ENCODE measurements around the gene GPR39.

GRCh38 chr2:132381376-132381775 lies 35.2 kb upstream of the GPR39 start:
- TF ChIP-seq CTCF (IDR thresholded peaks at IDR 0.05) = no peak
- no peak for TF ChIP-seq POLR2A (IDR thresholded peaks at IDR 0.05)
- TF ChIP-seq POLR2AphosphoS5 (IDR thresholded peaks at IDR 0.05; ENCODE audit: insufficient read depth in 1 of 2, low read depth in 1 of 2) = no peak

Measured in vagina (tissue), 2 donors.